ENCODE results near the gene LRRC18. TPM values are rescaled to one million over a fixed set of nuclear protein-coding genes. Genes with fewer than 3 reads are reported as not detected.

The LRRC18 gene
- total RNA-seq = not detected
- not detected for polyA plus RNA-seq

DNA sequence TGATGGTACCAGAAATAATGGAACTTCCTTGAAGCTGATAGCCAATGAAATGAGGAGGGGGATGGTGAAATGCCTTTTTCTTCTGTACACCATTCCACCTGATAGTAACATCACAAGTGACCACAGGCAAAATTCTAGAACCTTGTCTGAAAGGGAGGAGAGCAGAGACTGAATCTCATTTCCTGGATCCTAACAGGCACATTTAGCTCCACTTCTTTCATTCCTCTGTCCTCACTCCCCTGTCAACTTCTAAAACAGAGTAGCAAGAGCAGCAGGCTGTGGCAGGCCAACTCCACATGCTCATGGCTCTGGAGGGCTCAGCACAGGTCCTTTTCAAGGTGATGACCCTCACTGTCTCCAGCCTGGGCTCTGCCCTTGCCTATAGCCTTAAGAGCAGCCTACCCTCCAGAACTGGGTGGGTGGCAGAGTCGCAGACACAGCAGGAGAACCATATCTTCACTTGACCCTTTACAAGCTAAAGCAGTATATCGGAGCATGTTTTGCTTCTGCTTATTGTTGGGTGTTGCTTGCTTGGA lies at the start of gene LRRC18:
Gene LRRC18, minus strand, starts transcription at position 51 of the 536 bp plus-strand sequence. CDS start 25,685 bp downstream, outside the sequence.
- Histone ChIP-seq H3K27me3 (ENCODE audit: insufficient read depth, low read length, poor library complexity, severe bottlenecking) (no peaks in the 10 kb centered on the region), H3K9me3 (ENCODE audit: low read length) (no peaks in the 10 kb centered on the region), H3K27ac (ENCODE audit: low read depth, low read length) (no peak within 1 kb of the TSS), H3K4me1 (ENCODE audit: insufficient read depth, low read length) (no peaks in the 10 kb centered on the region), H3K36me3 (ENCODE audit: insufficient read depth, low read length) (no peaks in the 10 kb centered on the region), H3K4me3 (ENCODE audit: low read length) (no peak within 1 kb of the TSS)
- POLR2A ChIA-PET = no interaction called here
- H3K27ac Mint-ChIP-seq = no peak within 1 kb of the TSS
- no peaks in the 10 kb centered on the region for H3K4me1 Mint-ChIP-seq
- CTCF ChIA-PET = no interaction called here
- no peaks in the 10 kb centered on the region for H3K36me3 Mint-ChIP-seq
- no peaks in the 10 kb centered on the region for H3K27me3 Mint-ChIP-seq
- H3K9me3 Mint-ChIP-seq = peaks cover 0 to 3% (median 0%) of the 10 kb centered on the region in 5 donors
- no peak within 1 kb of the TSS for H3K4me3 Mint-ChIP-seq
- DNase-seq = no peak

DNA sequence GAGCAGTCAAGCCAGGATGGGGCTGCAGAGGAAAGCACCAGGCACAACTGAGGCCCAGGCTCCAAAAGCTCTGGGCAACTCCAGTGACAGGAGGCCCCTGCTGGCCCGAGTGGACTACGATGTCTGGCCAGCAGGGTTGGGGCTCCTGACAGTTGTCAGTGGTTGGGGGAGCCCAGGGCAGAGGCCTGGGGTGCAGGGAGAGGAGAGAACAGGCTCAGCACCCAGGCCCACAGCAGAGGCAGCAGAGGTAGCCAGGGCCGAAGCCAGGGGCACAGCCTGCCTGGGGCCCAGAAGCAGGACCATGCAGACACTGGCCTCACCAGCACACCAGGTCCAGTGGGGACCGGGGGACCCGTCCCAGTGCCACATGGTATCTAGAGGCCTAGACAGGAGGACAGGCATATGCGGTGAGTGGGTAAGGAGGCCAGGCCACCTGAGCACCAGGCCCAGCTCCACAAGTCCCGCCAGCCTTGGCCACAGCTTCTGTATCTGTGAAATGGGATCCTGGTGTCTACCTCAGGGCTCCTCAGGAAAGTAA lies 46.0 kb upstream of the LRRC18 start:
- Histone ChIP-seq H3K9me3 (ENCODE audit: low read length) (no peaks in the 10 kb centered on the region), H3K4me3 (ENCODE audit: low read length) (no peak overlapping the region), H3K27me3 (ENCODE audit: insufficient read depth, low read length, poor library complexity, severe bottlenecking) (no peaks in the 10 kb centered on the region), H3K4me1 (ENCODE audit: insufficient read depth, low read length) (no peaks in the 10 kb centered on the region), H3K36me3 (ENCODE audit: insufficient read depth, low read length) (no peaks in the 10 kb centered on the region), H3K27ac (ENCODE audit: low read depth, low read length) (no peak overlapping the region)
- no peak for DNase-seq
- Mint-ChIP-seq H3K9me3 (no peaks in the 10 kb centered on the region), H3K4me1 (peaks cover 0 to 1% (median 0%) of the 10 kb centered on the region in 3 donors), H3K27ac (no peak overlapping the region), H3K36me3 (no peaks in the 10 kb centered on the region), H3K27me3 (peaks cover 2 to 4% of the 10 kb centered on the region in 2 donors), H3K4me3 (no peak overlapping the region)
- ChIA-PET CTCF (no interaction called here), POLR2A (no interaction called here)

DNA sequence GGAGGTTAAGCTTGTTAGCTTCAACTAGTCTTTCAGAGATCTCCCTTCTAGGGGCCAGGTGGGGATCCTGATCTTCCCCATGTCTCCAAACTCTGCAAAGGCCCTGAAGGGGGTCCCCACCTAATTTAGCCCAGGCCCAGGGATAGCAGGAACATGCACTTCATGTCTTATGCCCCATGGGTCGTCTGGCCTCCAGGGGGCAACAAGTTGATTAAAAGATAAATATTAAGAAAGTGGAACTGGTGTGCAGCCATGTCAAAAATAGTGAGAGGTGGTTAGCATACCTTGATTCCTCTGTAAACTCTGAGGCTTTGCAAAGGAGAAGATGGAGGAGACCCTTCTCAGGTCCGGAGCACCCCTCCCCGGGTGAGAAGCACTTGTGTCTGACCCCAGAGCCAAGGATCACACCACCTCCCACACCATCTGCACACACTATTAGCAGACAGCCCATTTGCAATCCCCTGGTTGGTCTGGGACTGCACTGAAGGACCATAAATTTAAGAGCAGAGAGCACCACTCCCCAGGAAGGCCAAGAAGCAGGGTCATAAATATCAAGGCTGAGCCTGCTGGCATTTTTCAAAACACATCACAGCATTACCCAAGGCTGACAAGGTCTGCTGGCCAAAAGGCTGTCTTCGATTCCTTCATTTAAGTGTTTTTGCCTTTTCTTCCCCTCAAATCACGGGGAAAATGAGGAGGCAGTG lies 44.2 kb upstream of the LRRC18 start:
- no peak overlapping the region for H3K4me3 Mint-ChIP-seq
- H3K36me3 Mint-ChIP-seq = no peaks in the 10 kb centered on the region
- H3K27ac Mint-ChIP-seq = no peak overlapping the region
- H3K9me3 ChIP-seq (ENCODE audit: low read length) = no peaks in the 10 kb centered on the region
- DNase-seq = no peak
- H3K27me3 ChIP-seq (ENCODE audit: insufficient read depth, low read length, poor library complexity, severe bottlenecking) = no peaks in the 10 kb centered on the region
- H3K27ac ChIP-seq (ENCODE audit: low read depth, low read length) = no peak overlapping the region
- H3K4me1 ChIP-seq (ENCODE audit: insufficient read depth, low read length) = no peaks in the 10 kb centered on the region
- CTCF ChIA-PET = no interaction called here
- H3K36me3 ChIP-seq (ENCODE audit: insufficient read depth, low read length) = no peaks in the 10 kb centered on the region
- H3K9me3 Mint-ChIP-seq = no peaks in the 10 kb centered on the region
- H3K4me1 Mint-ChIP-seq = peaks cover 0 to 1% (median 0%) of the 10 kb centered on the region in 3 donors
- peaks cover 0 to 2% of the 10 kb centered on the region in 2 donors for H3K27me3 Mint-ChIP-seq
- no peak overlapping the region for H3K4me3 ChIP-seq (ENCODE audit: low read length)
- POLR2A ChIA-PET = no interaction called here

DNA sequence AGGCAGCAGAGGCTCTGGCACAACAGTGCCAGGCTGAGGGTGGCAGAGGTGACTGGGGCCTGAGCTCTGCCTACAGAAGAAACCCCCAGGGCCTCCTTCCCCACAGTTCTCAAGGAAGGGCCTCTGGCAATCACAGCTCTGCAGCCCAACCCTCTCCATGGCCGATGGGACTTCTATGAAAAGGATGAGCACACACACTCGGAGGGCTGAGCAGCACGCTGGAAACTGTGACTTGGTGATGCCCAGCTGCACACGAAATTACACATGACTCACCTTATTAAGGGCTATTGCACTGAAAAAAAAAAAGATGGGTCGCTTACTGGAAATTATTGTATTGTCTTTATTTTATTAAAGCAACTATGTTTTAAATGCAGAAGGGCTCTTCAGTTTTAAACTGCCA lies 42.9 kb upstream of the LRRC18 start:
- no peaks in the 10 kb centered on the region for H3K9me3 Mint-ChIP-seq
- DNase-seq = no peak
- peaks cover 0 to 2% of the 10 kb centered on the region in 2 donors for H3K27me3 Mint-ChIP-seq
- no peaks in the 10 kb centered on the region for H3K27me3 ChIP-seq (ENCODE audit: insufficient read depth, low read length, poor library complexity, severe bottlenecking)
- H3K9me3 ChIP-seq (ENCODE audit: low read length) = no peaks in the 10 kb centered on the region
- no peak overlapping the region for H3K27ac ChIP-seq (ENCODE audit: low read depth, low read length)
- H3K4me3 Mint-ChIP-seq = no peak overlapping the region
- no peaks in the 10 kb centered on the region for H3K36me3 Mint-ChIP-seq
- peak overlapping the region in 1 of 8 donors; percentile 13 for H3K27ac Mint-ChIP-seq
- POLR2A ChIA-PET = no interaction called here
- no peaks in the 10 kb centered on the region for H3K36me3 ChIP-seq (ENCODE audit: insufficient read depth, low read length)
- CTCF ChIA-PET = no interaction called here
- no peaks in the 10 kb centered on the region for H3K4me1 ChIP-seq (ENCODE audit: insufficient read depth, low read length)
- H3K4me1 Mint-ChIP-seq = peaks cover 0 to 1% (median 0%) of the 10 kb centered on the region in 3 donors
- no peak overlapping the region for H3K4me3 ChIP-seq (ENCODE audit: low read length)

DNA sequence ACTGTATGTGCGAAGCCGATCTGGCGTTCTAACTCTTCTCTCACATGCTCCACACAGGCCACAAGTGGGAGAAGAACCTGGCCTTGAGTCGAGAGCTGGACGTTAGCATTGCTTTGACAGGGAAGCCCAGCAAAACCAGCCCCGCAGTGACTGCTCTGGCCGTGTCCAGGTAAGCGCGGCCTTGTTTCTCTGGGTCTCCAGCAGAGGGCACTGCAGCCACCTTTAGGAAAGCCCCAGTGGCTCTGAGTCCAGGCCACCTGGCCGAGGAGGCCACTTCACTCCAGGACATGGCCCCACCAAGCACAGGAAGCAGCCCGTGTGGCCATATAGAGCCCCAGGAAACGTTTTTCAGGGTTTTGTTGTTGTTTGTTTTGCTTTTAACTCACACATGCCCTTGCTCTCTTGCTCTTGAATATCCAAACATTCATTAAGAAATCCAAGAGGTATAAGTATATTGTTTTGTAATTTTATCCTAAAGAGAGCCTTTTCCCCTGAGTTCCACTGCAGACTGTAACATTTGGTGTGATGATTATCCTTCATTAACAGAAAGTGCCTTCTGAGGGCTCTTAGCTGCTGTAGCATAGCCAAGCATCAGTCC lies 41.8 kb upstream of the LRRC18 start:
- POLR2A ChIA-PET = no interaction called here
- DNase-seq = peak in 3 of 5 donors; percentile 6 to 15 (median 9)
- Histone ChIP-seq H3K36me3 (ENCODE audit: insufficient read depth, low read length) (no peaks in the 10 kb centered on the region), H3K27me3 (ENCODE audit: insufficient read depth, low read length, poor library complexity, severe bottlenecking) (no peaks in the 10 kb centered on the region), H3K27ac (ENCODE audit: low read depth, low read length) (no peak overlapping the region), H3K4me1 (ENCODE audit: insufficient read depth, low read length) (no peaks in the 10 kb centered on the region), H3K9me3 (ENCODE audit: low read length) (no peaks in the 10 kb centered on the region), H3K4me3 (ENCODE audit: low read length) (no peak overlapping the region)
- Mint-ChIP-seq H3K4me1 (peaks cover 0 to 1% (median 0%) of the 10 kb centered on the region in 3 donors), H3K36me3 (no peaks in the 10 kb centered on the region), H3K4me3 (no peak overlapping the region), H3K27ac (peak overlapping the region in 1 of 8 donors; percentile 68), H3K27me3 (peaks cover 0 to 2% of the 10 kb centered on the region in 2 donors), H3K9me3 (no peaks in the 10 kb centered on the region)
- CTCF ChIA-PET = no interaction called here

DNA sequence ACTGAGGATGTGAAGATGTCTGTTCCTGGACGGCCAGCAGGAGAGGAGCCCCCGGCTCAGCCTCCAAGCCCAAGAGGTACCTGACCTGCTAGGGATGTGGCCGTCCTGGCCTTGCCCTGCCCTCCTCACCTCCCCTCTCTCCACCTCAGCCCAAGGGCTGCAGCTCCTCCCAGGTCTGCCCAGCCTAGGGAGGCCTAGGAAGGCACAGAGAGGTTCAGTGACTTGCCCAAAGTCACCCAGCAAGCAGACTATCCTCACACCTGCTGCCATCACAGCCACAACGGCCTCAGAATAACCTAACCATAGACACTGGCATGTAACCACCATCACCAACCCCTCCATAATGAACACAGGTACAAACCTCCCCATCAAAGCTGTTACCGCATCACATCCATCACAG lies 38.7 kb upstream of the LRRC18 start:
- H3K36me3 ChIP-seq (ENCODE audit: insufficient read depth, low read length) = no peaks in the 10 kb centered on the region
- H3K4me1 ChIP-seq (ENCODE audit: insufficient read depth, low read length) = no peaks in the 10 kb centered on the region
- no peak overlapping the region for H3K27ac ChIP-seq (ENCODE audit: low read depth, low read length)
- H3K36me3 Mint-ChIP-seq = no peaks in the 10 kb centered on the region
- peaks cover 0 to 3% of the 10 kb centered on the region in 2 donors for H3K27me3 Mint-ChIP-seq
- H3K4me1 Mint-ChIP-seq = peaks cover 0 to 1% (median 0%) of the 10 kb centered on the region in 3 donors
- no peaks in the 10 kb centered on the region for H3K9me3 Mint-ChIP-seq
- DNase-seq = no peak
- H3K9me3 ChIP-seq (ENCODE audit: low read length) = no peaks in the 10 kb centered on the region
- ChIA-PET POLR2A (no interaction called here), CTCF (interaction anchor here (1.6 kb wide), 1 partner anchor 12 kb away, joined by 3 read pairs; no protein-coding TSS in a partner anchor)
- H3K27me3 ChIP-seq (ENCODE audit: insufficient read depth, low read length, poor library complexity, severe bottlenecking) = no peaks in the 10 kb centered on the region
- H3K4me3 Mint-ChIP-seq = no peak overlapping the region
- peak overlapping the region in 1 of 8 donors; percentile 59 for H3K27ac Mint-ChIP-seq
- no peak overlapping the region for H3K4me3 ChIP-seq (ENCODE audit: low read length)

DNA sequence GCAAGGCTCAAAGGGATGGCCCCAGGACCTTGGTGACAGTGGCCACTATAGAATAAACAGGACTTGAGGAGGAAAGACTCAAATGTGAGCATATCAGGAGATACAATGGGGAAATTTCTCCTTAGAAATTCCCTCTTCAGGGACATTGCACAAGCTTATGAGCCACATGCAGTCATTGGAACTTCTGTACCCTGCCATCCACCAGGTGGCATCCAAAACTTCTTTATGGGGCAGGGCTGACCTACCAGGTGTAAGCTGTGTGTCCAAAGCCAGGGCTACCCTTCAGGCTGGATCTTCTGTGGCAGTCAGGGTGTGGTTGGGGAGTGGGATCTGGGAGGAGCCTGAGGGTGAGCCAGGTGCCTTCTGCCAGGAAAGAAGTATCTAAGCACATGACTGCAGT lies 36.6 kb upstream of the LRRC18 start:
- Mint-ChIP-seq H3K9me3 (no peaks in the 10 kb centered on the region), H3K27ac (no peak overlapping the region), H3K4me1 (no peaks in the 10 kb centered on the region), H3K27me3 (peaks cover 5% of the 10 kb centered on the region in 2 donors), H3K36me3 (no peaks in the 10 kb centered on the region), H3K4me3 (no peak overlapping the region)
- no peak for DNase-seq
- ChIA-PET POLR2A (no interaction called here), CTCF (no interaction called here)
- Histone ChIP-seq H3K9me3 (ENCODE audit: low read length) (no peaks in the 10 kb centered on the region), H3K27ac (ENCODE audit: low read depth, low read length) (no peak overlapping the region), H3K36me3 (ENCODE audit: insufficient read depth, low read length) (no peaks in the 10 kb centered on the region), H3K4me3 (ENCODE audit: low read length) (no peak overlapping the region), H3K4me1 (ENCODE audit: insufficient read depth, low read length) (no peaks in the 10 kb centered on the region), H3K27me3 (ENCODE audit: insufficient read depth, low read length, poor library complexity, severe bottlenecking) (no peaks in the 10 kb centered on the region)

DNA sequence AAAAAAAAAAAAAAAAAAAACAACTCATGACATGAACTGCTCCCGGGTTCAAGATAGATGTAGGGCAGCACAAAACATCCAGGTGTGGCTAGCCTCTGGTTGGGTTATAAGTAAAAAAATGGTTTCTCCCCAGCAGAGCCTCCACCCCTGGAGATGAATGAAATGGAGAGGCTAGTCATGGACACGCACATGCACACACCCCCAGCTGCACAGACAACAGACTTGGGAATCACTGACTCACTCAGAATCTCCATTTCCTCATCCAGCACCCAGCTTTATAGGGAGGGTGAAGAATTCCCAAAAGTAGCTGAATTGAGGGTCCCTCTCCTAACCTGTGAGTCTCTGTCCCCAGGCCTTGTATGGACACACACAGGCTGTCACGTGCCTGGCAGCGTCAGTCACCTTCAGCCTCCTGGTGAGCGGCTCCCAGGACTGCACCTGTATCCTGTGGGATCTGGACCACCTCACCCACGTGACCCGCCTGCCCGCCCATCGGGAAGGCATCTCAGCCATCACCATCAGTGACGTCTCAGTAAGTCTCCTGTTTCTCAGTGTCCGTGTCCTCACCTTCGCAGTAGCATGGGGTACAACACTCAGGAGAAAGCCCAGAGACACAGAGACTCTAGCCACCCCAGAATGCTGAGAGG lies 35.0 kb upstream of the LRRC18 start:
- Mint-ChIP-seq H3K4me1 (no peaks in the 10 kb centered on the region), H3K27me3 (peaks cover 5% of the 10 kb centered on the region in 2 donors), H3K4me3 (no peak overlapping the region), H3K27ac (peak overlapping the region in 1 of 8 donors; percentile 37), H3K36me3 (no peaks in the 10 kb centered on the region), H3K9me3 (no peaks in the 10 kb centered on the region)
- Histone ChIP-seq H3K36me3 (ENCODE audit: insufficient read depth, low read length) (no peaks in the 10 kb centered on the region), H3K4me1 (ENCODE audit: insufficient read depth, low read length) (no peaks in the 10 kb centered on the region), H3K27ac (ENCODE audit: low read depth, low read length) (no peak overlapping the region), H3K27me3 (ENCODE audit: insufficient read depth, low read length, poor library complexity, severe bottlenecking) (no peaks in the 10 kb centered on the region), H3K9me3 (ENCODE audit: low read length) (no peaks in the 10 kb centered on the region), H3K4me3 (ENCODE audit: low read length) (no peak overlapping the region)
- no peak for DNase-seq
- ChIA-PET CTCF (no interaction called here), POLR2A (no interaction called here)

All from CD8-positive, alpha-beta memory T cell (primary cell).